Skeletal muscle tissue (tissue), 4 donors: ENCODE data around the gene OR7A5. TPM values are rescaled to one million over a fixed set of nuclear protein-coding genes. Genes with fewer than 3 reads are reported as not detected.
"Not testable (repeated sequence)": the region's sequence is repeated elsewhere in the genome, so short reads cannot be mapped to it uniquely, and the experiment has no call there.

Experiments
- H3K27ac ChIP-seq: one replicate; pipeline ENCODE4 v1.7.0; 2013; ENCODE audit warnings: mild to moderate bottlenecking, low read depth, low read length, inconsistent platforms
- H3K27me3 ChIP-seq, 3 donors: one replicate each; pipeline ENCODE4 v1.7.0; 2013; ENCODE audit warnings: low read length in 3 of 3; ENCODE audit not compliant: control insufficient read depth in 3 of 3, insufficient read depth in 3 of 3
- H3K36me3 ChIP-seq, 3 donors: one replicate each; pipeline ENCODE4 v1.7.0; 2013; ENCODE audit warnings: low read length in 3 of 3; ENCODE audit not compliant: control insufficient read depth in 3 of 3, insufficient read depth in 3 of 3
- H3K4me1 ChIP-seq, 3 donors: one replicate each; pipeline ENCODE4 v1.7.0; 2013; ENCODE audit warnings: low read length in 3 of 3, mild to moderate bottlenecking in 3 of 3; ENCODE audit not compliant: control insufficient read depth in 3 of 3, insufficient read depth in 3 of 3
- H3K4me3 ChIP-seq, 3 donors: one replicate each; pipeline ENCODE4 v1.7.0; 2013; ENCODE audit warnings: low read length in 3 of 3
- H3K9ac ChIP-seq, 3 donors: one replicate each; pipeline ENCODE4 v1.7.0; 2013; ENCODE audit warnings: low read length in 3 of 3, mild to moderate bottlenecking in 3 of 3, moderate library complexity in 2 of 3, low read depth in 1 of 3
- H3K9me3 ChIP-seq, 3 donors: one replicate each; pipeline ENCODE4 v1.7.0; 2013; ENCODE audit warnings: low read length in 3 of 3; ENCODE audit not compliant: control insufficient read depth in 3 of 3
- total RNA-seq: library from RNA; depleted of rRNA; stranded (reverse); fragments of >200 nt; gene quantifications from one replicate; pipeline ENCODE4 v1.2.3, GENCODE V29; 2014
- donor health status: Osteomylitis.

The OR7A5 gene
- total RNA-seq, 1 donor from 2014 or later: not detected

- no peaks in the 10 kb centered on the region for H3K27me3 ChIP-seq
- H3K4me3 ChIP-seq: no peak overlapping the region
- H3K4me1 ChIP-seq: no peaks in the 10 kb centered on the region
- H3K9ac ChIP-seq: no peak overlapping the region
- H3K27ac ChIP-seq: no peak overlapping the region
- H3K9me3 ChIP-seq: peaks cover 0 to 2% (median 0%) of the 10 kb centered on the region in 3 donors
- no peaks in the 10 kb centered on the region for H3K36me3 ChIP-seq
Measured at GRCh38 chr19:14786421-14786851, 48.5 kb downstream of the OR7A5 start.

GRCh38 chr19:14785102-14785793, 49.7 kb downstream of the OR7A5 start:
- not testable (repeated sequence) for H3K36me3 ChIP-seq, H3K27ac ChIP-seq, H3K27me3 ChIP-seq, H3K4me3 ChIP-seq, H3K9ac ChIP-seq, H3K4me1 ChIP-seq, H3K9me3 ChIP-seq

GRCh38 chr19:14784730-14785101, 50.3 kb downstream of the OR7A5 start:
- not testable (repeated sequence) for H3K9ac ChIP-seq, H3K4me1 ChIP-seq, H3K9me3 ChIP-seq, H3K27me3 ChIP-seq, H3K4me3 ChIP-seq, H3K27ac ChIP-seq, H3K36me3 ChIP-seq

GRCh38 chr19:14783410-14783998, 51.5 kb downstream of the OR7A5 start:
- H3K27ac ChIP-seq, H3K36me3 ChIP-seq, H3K9me3 ChIP-seq, H3K4me1 ChIP-seq, H3K27me3 ChIP-seq, H3K4me3 ChIP-seq, H3K9ac ChIP-seq: not testable (repeated sequence)

- H3K27me3 ChIP-seq: no peaks in the 10 kb centered on the region
Measured at GRCh38 chr19:14782626-14783409, 52.2 kb downstream of the OR7A5 start.

GRCh38 chr19:14781713-14782536, 53.1 kb downstream of the OR7A5 start:
- not testable (repeated sequence) for H3K4me3 ChIP-seq, H3K9me3 ChIP-seq, H3K4me1 ChIP-seq, H3K27ac ChIP-seq, H3K36me3 ChIP-seq, H3K27me3 ChIP-seq, H3K9ac ChIP-seq

More at GRCh38 chr19:14782626-14783409, 52.2 kb downstream of the OR7A5 start:
- Histone ChIP-seq H3K36me3 (no peaks in the 10 kb centered on the region), H3K4me1 (no peaks in the 10 kb centered on the region), H3K9me3 (peaks cover 0 to 2% (median 0%) of the 10 kb centered on the region in 3 donors), H3K27ac (no peak overlapping the region), H3K4me3 (no peak overlapping the region), H3K9ac (no peak overlapping the region)

- not testable (repeated sequence) for H3K27ac ChIP-seq, H3K27me3 ChIP-seq, H3K9ac ChIP-seq, H3K36me3 ChIP-seq, H3K4me3 ChIP-seq, H3K4me1 ChIP-seq, H3K9me3 ChIP-seq
Measured at GRCh38 chr19:14780622-14781225, 54.3 kb downstream of the OR7A5 start.

- Histone ChIP-seq H3K4me1 (no peaks in the 10 kb centered on the region), H3K9me3 (no peaks in the 10 kb centered on the region), H3K36me3 (no peaks in the 10 kb centered on the region), H3K27me3 (peaks cover 0 to 2% (median 0%) of the 10 kb centered on the region in 3 donors), H3K27ac (no peak overlapping the region), H3K4me3 (no peak overlapping the region), H3K9ac (no peak overlapping the region)
Measured at GRCh38 chr19:14779151-14779550, 55.8 kb downstream of the OR7A5 start.

GRCh38 chr19:14778110-14778845, 56.7 kb downstream of the OR7A5 start, which contains the start of gene ADGRE2:
Gene ADGRE2 (minus strand): TSS chr19:14778560. CDS start chr19:14776756, 1,804 bp downstream.
- H3K4me1 ChIP-seq, H3K27ac ChIP-seq, H3K4me3 ChIP-seq, H3K36me3 ChIP-seq, H3K9me3 ChIP-seq, H3K9ac ChIP-seq, H3K27me3 ChIP-seq: not testable (repeated sequence)
